ENCODE results near the gene SMYD1.
A peak's percentile ranks its signal among the peaks of the same experiment; 100 is the strongest.

The SMYD1 gene

GRCh38 chr2:88055371-88056128 lies 12.1 kb upstream of the SMYD1 start, which contains the start of gene KRCC1:
Gene KRCC1 (minus strand): TSS chr2:88055783. CDS start chr2:88028563, 27,220 bp downstream.
- no peaks in the 10 kb centered on the region for H3K4me1 ChIP-seq (ENCODE audit: control insufficient read depth, insufficient read depth, low read length)
- no peaks in the 10 kb centered on the region for H3K9me3 ChIP-seq (ENCODE audit: control insufficient read depth, insufficient read depth, low read length)
- DNase-seq (ENCODE audit: low read depth, low spot score): peak; percentile 89
- H3K27ac ChIP-seq (ENCODE audit: low read length): no peak within 1 kb of the TSS
- H3K36me3 ChIP-seq (ENCODE audit: control insufficient read depth, insufficient read depth, low read length): no peaks in the 10 kb centered on the region
- H3K27me3 ChIP-seq (ENCODE audit: control insufficient read depth, insufficient read depth, low read length): no peaks in the 10 kb centered on the region
- peak within 1 kb of the TSS; percentile 72 for H3K4me3 ChIP-seq (ENCODE audit: low read length)
- WGBS (ENCODE audit: insufficient coverage, insufficient read length): no CpG with 5 or more reads among the region's 77 CpGs

GRCh38 chr2:88057437-88057844 lies 10.2 kb upstream of the SMYD1 start:
- Histone ChIP-seq H3K4me1 (ENCODE audit: control insufficient read depth, insufficient read depth, low read length) (no peaks in the 10 kb centered on the region), H3K27ac (ENCODE audit: low read length) (no peak overlapping the region), H3K4me3 (ENCODE audit: low read length) (no peak overlapping the region), H3K27me3 (ENCODE audit: control insufficient read depth, insufficient read depth, low read length) (no peaks in the 10 kb centered on the region), H3K36me3 (ENCODE audit: control insufficient read depth, insufficient read depth, low read length) (no peaks in the 10 kb centered on the region), H3K9me3 (ENCODE audit: control insufficient read depth, insufficient read depth, low read length) (no peaks in the 10 kb centered on the region)
- no peak for DNase-seq (ENCODE audit: low read depth, low spot score)
- WGBS (ENCODE audit: insufficient coverage, insufficient read length): 100% methylated on average over 1 of the region's 4 CpGs

- Histone ChIP-seq H3K4me3 (ENCODE audit: low read length) (no peak overlapping the region), H3K27me3 (ENCODE audit: control insufficient read depth, insufficient read depth, low read length) (no peaks in the 10 kb centered on the region), H3K9me3 (ENCODE audit: control insufficient read depth, insufficient read depth, low read length) (no peaks in the 10 kb centered on the region), H3K4me1 (ENCODE audit: control insufficient read depth, insufficient read depth, low read length) (no peaks in the 10 kb centered on the region), H3K27ac (ENCODE audit: low read length) (no peak overlapping the region), H3K36me3 (ENCODE audit: control insufficient read depth, insufficient read depth, low read length) (no peaks in the 10 kb centered on the region)
- DNase-seq (ENCODE audit: low read depth, low spot score): no peak
- WGBS (ENCODE audit: insufficient coverage, insufficient read length): no CpG with 5 or more reads among the region's 5 CpGs
Observed at GRCh38 chr2:88058191-88058590, 9.4 kb upstream of the SMYD1 start.

- Histone ChIP-seq H3K27me3 (ENCODE audit: control insufficient read depth, insufficient read depth, low read length) (no peaks in the 10 kb centered on the region), H3K9me3 (ENCODE audit: control insufficient read depth, insufficient read depth, low read length) (no peaks in the 10 kb centered on the region), H3K4me3 (ENCODE audit: low read length) (no peak overlapping the region), H3K4me1 (ENCODE audit: control insufficient read depth, insufficient read depth, low read length) (no peaks in the 10 kb centered on the region), H3K36me3 (ENCODE audit: control insufficient read depth, insufficient read depth, low read length) (no peaks in the 10 kb centered on the region), H3K27ac (ENCODE audit: low read length) (no peak overlapping the region)
- no peak for DNase-seq (ENCODE audit: low read depth, low spot score)
- WGBS (ENCODE audit: insufficient coverage, insufficient read length): no CpG with 5 or more reads among the region's 5 CpGs
Observed at GRCh38 chr2:88059979-88060906, 7.4 kb upstream of the SMYD1 start.

- WGBS (ENCODE audit: insufficient coverage, insufficient read length): no CpG with 5 or more reads among the region's 2 CpGs
- Histone ChIP-seq H3K4me3 (ENCODE audit: low read length) (no peak overlapping the region), H3K36me3 (ENCODE audit: control insufficient read depth, insufficient read depth, low read length) (no peaks in the 10 kb centered on the region), H3K9me3 (ENCODE audit: control insufficient read depth, insufficient read depth, low read length) (no peaks in the 10 kb centered on the region), H3K27ac (ENCODE audit: low read length) (no peak overlapping the region), H3K4me1 (ENCODE audit: control insufficient read depth, insufficient read depth, low read length) (no peaks in the 10 kb centered on the region), H3K27me3 (ENCODE audit: control insufficient read depth, insufficient read depth, low read length) (no peaks in the 10 kb centered on the region)
- DNase-seq (ENCODE audit: low read depth, low spot score): no peak
Observed at GRCh38 chr2:88060907-88061275, 6.7 kb upstream of the SMYD1 start.

DNA sequence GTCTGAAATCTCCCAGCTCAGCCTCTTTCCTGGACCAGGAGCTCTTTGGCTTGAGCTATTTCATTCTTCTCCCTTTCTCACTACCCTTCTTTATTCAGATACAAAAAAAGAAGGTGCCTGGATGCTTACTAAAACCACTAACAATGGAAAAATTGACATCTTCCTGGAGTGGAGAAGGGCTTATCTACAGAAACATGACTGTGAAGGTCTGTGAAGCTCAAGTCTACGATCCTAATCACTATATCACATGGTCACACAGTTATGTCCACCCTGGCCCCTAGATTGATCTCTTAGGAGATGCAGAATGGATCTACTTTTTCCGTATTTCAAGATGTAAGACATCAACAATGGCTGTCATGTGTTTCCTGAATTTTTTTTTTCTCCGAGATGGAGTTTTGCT lies 6.3 kb upstream of the SMYD1 start:
- Histone ChIP-seq H3K36me3 (ENCODE audit: control insufficient read depth, insufficient read depth, low read length) (no peaks in the 10 kb centered on the region), H3K9me3 (ENCODE audit: control insufficient read depth, insufficient read depth, low read length) (no peaks in the 10 kb centered on the region), H3K27ac (ENCODE audit: low read length) (no peak overlapping the region), H3K4me3 (ENCODE audit: low read length) (no peak overlapping the region), H3K27me3 (ENCODE audit: control insufficient read depth, insufficient read depth, low read length) (no peaks in the 10 kb centered on the region), H3K4me1 (ENCODE audit: control insufficient read depth, insufficient read depth, low read length) (no peaks in the 10 kb centered on the region)
- DNase-seq (ENCODE audit: low read depth, low spot score): no peak
- no CpG with 5 or more reads among the region's 3 CpGs for WGBS (ENCODE audit: insufficient coverage, insufficient read length)

- Histone ChIP-seq H3K27me3 (ENCODE audit: control insufficient read depth, insufficient read depth, low read length) (no peaks in the 10 kb centered on the region), H3K4me1 (ENCODE audit: control insufficient read depth, insufficient read depth, low read length) (no peaks in the 10 kb centered on the region), H3K27ac (ENCODE audit: low read length) (no peak overlapping the region), H3K4me3 (ENCODE audit: low read length) (no peak overlapping the region), H3K9me3 (ENCODE audit: control insufficient read depth, insufficient read depth, low read length) (no peaks in the 10 kb centered on the region), H3K36me3 (ENCODE audit: control insufficient read depth, insufficient read depth, low read length) (no peaks in the 10 kb centered on the region)
- DNase-seq (ENCODE audit: low read depth, low spot score): no peak
- no CpG with 5 or more reads among the region's 4 CpGs for WGBS (ENCODE audit: insufficient coverage, insufficient read length)
Observed at GRCh38 chr2:88066543-88066942, 1.1 kb upstream of the SMYD1 start.

GRCh38 chr2:88067189-88067588 lies 436 bp upstream of the SMYD1 start:
- H3K27ac ChIP-seq (ENCODE audit: low read length): no peak overlapping the region
- no peaks in the 10 kb centered on the region for H3K4me1 ChIP-seq (ENCODE audit: control insufficient read depth, insufficient read depth, low read length)
- H3K36me3 ChIP-seq (ENCODE audit: control insufficient read depth, insufficient read depth, low read length): no peaks in the 10 kb centered on the region
- no CpG with 5 or more reads among the region's 5 CpGs for WGBS (ENCODE audit: insufficient coverage, insufficient read length)
- H3K9me3 ChIP-seq (ENCODE audit: control insufficient read depth, insufficient read depth, low read length): no peaks in the 10 kb centered on the region
- no peak for DNase-seq (ENCODE audit: low read depth, low spot score)
- no peaks in the 10 kb centered on the region for H3K27me3 ChIP-seq (ENCODE audit: control insufficient read depth, insufficient read depth, low read length)
- H3K4me3 ChIP-seq (ENCODE audit: low read length): no peak overlapping the region

GRCh38 chr2:88068044-88068443 lies 419 bp downstream of the SMYD1 start:
- H3K4me3 ChIP-seq (ENCODE audit: low read length): no peak overlapping the region
- H3K36me3 ChIP-seq (ENCODE audit: control insufficient read depth, insufficient read depth, low read length): no peaks in the 10 kb centered on the region
- H3K4me1 ChIP-seq (ENCODE audit: control insufficient read depth, insufficient read depth, low read length): no peaks in the 10 kb centered on the region
- no peak for DNase-seq (ENCODE audit: low read depth, low spot score)
- no CpG with 5 or more reads among the region's 2 CpGs for WGBS (ENCODE audit: insufficient coverage, insufficient read length)
- no peaks in the 10 kb centered on the region for H3K27me3 ChIP-seq (ENCODE audit: control insufficient read depth, insufficient read depth, low read length)
- H3K9me3 ChIP-seq (ENCODE audit: control insufficient read depth, insufficient read depth, low read length): no peaks in the 10 kb centered on the region
- H3K27ac ChIP-seq (ENCODE audit: low read length): no peak overlapping the region

- Histone ChIP-seq H3K36me3 (ENCODE audit: control insufficient read depth, insufficient read depth, low read length) (no peaks in the 10 kb centered on the region), H3K9me3 (ENCODE audit: control insufficient read depth, insufficient read depth, low read length) (no peaks in the 10 kb centered on the region), H3K4me1 (ENCODE audit: control insufficient read depth, insufficient read depth, low read length) (no peaks in the 10 kb centered on the region), H3K27ac (ENCODE audit: low read length) (no peak overlapping the region), H3K4me3 (ENCODE audit: low read length) (no peak overlapping the region), H3K27me3 (ENCODE audit: control insufficient read depth, insufficient read depth, low read length) (no peaks in the 10 kb centered on the region)
- DNase-seq (ENCODE audit: low read depth, low spot score): no peak
Observed at GRCh38 chr2:88069117-88069516, 1.5 kb downstream of the SMYD1 start.
